Renal pelvis (tissue), 4 donors: Measurements from ENCODE around the gene DBN1. TPM values are rescaled to one million over a fixed set of nuclear protein-coding genes. Genes with fewer than 3 reads are reported as not detected.

Experiments
- DNase-seq: peaks from one replicate; pipeline ENCODE4 v3.0.0-alpha.2; 2013
- polyA plus RNA-seq, 3 donors: library from polyadenylated mRNA; unstranded; fragments of 120-200 nt; gene quantifications; one replicate each; pipeline ENCODE4 v1.2.1, GENCODE V29; 2013; ENCODE audit not compliant: insufficient read length in 3 of 3

Gene DBN1
- polyA plus RNA-seq, 3 donors, result 198 to 243 (median 217) TPM

- DNase-seq, result no peak
These were observed 13.4 kb downstream of the DBN1 start for GRCh38 chr5:177459819-177460628.

- DNase-seq, result no peak
These were observed 14.1 kb downstream of the DBN1 start for GRCh38 chr5:177459357-177459756.

DNA sequence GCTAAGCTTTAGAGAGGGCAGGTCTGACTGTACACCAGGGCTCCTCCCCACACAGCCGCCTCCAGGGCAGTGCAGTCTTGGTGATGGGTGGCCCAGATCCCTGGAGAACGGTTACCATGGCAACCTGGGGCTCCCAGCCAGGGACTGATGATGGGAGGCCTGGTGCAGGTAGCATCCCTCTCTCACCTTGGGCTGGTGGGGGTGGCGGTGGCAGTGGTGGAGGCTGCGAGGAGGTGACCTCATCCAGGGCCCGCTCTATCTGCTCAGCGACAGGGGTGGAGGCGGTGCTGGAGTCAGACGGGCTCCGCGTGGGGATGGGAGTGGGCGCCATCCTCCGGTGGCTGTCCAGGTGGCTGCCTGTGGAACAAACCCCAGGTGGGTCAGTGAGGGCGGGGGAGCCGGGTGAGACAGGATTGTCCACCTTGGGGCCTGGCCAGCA, 14.5 kb downstream of the DBN1 start:
- no peak for DNase-seq

DNA sequence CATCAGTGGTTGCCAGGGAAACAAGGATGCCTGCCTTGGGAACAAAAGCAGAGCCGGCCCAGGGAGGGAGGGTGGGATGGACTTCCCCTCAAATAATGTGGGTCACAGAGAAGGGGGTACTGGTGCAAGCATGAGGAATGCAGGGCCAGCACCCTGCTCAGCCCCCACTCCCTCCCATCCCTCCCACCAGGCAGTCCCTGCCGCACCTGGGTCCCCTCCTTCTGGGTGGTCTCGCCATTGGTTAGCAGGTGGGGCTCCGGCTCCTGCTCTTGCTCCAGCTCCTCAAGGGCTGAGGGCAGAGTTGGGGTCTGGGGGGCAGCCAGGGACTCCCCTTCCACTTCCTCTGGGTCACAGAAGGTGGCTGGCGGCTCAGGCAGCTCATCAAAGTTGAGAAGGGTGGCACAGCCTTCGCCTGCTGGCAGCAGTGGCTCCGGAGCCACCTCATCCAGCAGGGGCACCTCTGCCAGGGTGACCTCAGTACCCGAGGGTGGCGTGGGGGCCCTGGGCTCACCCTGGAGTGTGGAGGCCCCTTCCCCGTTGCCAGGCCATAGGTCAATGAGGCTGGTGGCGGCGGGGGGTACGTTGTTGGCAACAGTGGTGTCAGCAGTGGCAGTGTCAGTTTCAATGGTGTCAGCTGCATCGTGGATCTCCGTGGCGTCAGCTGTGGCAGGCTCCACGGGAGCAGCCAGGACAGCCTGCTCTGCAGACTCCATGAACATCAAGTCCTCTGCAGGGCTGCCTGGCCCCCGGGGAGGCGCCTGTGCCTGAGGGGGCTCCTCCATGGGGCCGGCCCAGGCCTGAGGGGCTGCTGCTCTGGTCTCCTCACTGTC, 15.4 kb downstream of the DBN1 start:
- no peak for DNase-seq

DNA sequence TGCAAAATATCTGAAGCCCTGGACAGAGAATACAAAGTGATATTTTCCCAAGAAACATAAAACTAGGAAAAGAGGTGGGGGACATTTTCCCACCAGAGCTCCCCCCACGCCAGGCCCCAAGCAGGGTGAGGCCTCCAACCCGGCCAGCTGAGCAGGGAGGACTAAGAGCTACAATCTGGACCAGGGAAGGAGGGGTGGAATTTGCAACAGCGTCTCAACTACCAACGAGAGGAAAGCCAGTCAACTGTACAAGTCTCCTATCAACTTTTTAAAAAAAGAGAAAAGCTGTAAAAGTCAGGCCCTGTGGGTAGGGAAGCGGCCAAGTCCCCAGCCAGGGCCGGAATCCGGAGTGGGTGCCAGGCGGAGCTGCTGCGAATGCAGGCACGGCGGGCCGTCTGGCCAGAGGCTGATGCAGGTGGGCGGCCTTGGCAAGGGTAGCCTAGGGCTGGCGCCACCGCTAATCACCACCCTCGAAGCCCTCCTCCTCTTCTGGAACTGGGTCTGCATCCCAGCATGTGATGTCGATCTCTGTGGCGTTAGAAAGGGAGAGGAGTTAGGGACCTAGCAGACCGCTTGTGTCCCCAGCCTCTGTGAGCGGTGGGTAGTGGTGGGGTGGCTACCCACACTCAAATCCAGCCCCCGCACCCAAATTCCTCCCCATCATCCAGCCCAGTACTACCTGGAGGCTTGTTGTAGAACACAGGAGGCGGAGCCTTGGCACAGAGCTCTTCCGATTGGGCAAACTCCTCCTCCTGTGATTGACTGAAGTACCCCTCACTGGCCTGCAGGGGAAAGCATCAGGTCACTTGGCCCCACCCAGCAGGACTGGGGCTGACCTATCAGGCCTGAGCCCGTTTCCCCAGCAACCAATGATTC, 16.2 kb downstream of the DBN1 start:
- peak; percentile 94 for DNase-seq

DNA sequence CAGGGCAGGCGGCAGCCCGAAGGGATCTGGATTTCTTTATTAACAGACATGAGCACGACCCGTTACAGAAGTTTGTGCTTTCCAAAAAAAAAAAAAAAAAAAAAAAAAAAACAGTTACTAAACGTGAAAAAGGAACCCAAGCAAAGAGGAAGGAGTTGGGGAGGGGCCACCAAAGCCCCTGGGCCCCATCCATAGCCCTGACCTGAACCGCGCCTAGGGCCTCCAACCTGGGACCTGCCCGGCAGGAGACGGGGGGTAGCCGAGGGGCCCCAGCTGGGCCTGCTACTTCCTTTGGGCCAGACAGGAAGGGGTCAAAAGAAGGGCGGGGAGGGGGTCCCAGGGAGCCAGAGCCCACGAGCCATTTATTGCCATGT, 16.9 kb downstream of the DBN1 start:
- DNase-seq, result no peak

- peak; percentile 92 for DNase-seq
These were observed 17.5 kb downstream of the DBN1 start for GRCh38 chr5:177455661-177456590.

DNA sequence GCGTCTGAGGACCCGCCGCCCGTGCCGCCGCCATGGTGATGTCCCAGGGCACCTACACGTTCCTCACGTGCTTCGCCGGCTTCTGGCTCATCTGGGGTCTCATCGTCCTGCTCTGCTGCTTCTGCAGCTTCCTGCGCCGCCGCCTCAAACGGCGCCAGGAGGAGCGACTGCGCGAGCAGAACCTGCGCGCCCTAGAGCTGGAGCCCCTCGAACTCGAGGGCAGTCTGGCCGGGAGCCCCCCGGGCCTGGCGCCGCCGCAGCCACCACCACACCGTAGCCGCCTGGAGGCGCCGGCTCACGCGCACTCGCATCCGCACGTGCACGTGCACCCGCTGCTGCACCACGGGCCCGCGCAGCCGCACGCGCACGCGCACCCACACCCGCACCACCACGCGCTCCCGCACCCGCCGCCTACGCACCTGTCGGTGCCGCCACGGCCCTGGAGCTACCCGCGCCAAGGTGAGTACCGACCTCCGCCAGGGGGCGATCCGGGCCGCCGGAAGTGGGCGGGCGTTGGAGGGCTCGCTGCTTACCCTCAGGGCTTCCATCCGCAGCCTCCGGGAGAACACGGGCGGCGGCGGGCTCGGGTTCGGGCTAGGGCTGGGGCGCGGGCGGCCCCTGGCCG, 18.3 kb downstream of the DBN1 start:
- peak; percentile 80 for DNase-seq

GRCh38 chr5:177454397-177455035, 18.9 kb downstream of the DBN1 start:
- DNase-seq, result peak; percentile 90

GRCh38 chr5:177453852-177454396, 19.5 kb downstream of the DBN1 start:
- peak; percentile 27 for DNase-seq

DNA sequence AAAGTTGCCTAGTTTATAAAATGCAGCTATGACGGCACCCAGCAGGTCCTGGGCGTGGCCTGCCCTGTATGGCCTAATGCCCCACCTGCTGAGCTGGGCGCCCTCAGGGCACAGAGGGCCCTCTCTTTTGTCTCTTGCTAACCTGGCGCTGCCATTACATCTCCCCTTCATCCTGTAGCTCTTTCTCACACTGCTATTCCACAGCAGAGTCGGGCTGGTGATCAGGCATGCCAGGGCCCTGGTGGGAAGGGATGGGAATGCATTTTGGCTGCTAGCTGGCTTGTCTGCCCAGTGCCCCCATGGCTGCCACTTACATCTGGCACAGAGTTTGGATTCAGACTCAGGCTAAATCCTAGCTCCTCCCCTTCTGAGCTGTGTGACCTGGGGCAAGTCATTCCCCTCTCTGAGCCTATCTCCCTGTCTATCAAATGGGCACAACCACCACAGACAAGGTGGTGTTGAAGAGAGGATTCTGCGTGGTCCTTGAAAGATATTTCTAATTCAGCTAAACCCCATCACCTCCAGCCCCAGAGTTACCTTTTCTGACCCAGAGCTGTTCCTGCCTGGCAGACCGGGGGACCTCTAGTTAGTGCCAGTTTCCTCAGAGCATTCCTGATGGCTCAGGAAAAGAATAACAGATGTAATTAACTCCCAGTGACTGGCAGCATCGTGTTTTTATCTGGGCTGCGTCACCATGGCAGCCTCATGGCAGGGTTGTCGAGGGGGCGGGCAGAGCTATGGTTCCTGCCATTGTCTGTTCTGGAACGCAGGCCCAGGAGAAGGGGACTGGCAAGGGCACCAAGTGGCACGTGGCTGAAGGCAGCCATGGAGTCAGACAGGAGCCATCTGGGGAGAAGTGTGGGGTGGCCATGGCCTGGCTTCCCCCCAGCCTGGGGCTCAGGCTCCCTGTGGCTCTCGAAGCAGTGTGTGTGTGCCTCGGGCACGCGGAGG, 20.5 kb downstream of the DBN1 start:
- no peak for DNase-seq

- DNase-seq, result no peak
These were observed 22.6 kb downstream of the DBN1 start for GRCh38 chr5:177450667-177451424.

GRCh38 chr5:177449140-177450061, 24.0 kb downstream of the DBN1 start:
- no peak for DNase-seq

- DNase-seq, result no peak
These were observed 25.0 kb downstream of the DBN1 start for GRCh38 chr5:177448244-177448950.

DNA sequence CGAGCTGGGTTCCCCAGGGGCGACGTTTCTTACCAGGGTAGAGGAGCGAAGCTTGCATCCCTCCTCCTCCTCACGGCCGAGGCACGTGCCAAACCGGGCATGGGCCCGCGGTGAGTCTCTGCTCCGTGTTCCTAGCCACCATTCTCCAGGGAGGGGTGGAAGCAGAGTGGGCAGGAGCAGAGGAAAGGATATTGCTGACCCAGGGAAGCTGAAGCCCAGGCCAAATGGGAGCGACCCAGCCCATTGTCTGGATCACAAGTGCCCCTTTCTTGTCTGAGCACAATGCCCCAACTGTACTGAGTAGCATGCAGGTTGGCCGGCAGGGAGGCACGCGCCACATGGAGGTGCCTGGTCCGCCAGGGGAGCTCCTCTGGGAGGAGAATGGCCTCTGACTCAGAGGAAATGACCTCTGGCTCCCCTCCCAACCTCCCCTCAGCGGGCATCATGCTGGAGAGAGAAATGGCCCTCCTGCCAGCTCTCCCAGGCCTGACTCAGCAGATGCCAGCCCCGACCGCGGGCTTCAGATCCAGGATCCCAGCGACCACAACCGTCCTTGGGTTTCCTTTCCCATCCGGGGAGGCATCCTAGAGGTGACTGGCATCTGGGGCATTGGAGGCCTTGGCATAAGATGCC, 25.7 kb downstream of the DBN1 start:
- DNase-seq, result no peak
